ENCODE data around the gene CYP46A1. TPM values are rescaled to one million over a fixed set of nuclear protein-coding genes. Genes with fewer than 3 reads are reported as not detected.

The CYP46A1 gene
- polyA plus RNA-seq, 2 of the 4 experiments (the other 2 are of a cell fraction): 0.06 to 0.13 TPM

DNA sequence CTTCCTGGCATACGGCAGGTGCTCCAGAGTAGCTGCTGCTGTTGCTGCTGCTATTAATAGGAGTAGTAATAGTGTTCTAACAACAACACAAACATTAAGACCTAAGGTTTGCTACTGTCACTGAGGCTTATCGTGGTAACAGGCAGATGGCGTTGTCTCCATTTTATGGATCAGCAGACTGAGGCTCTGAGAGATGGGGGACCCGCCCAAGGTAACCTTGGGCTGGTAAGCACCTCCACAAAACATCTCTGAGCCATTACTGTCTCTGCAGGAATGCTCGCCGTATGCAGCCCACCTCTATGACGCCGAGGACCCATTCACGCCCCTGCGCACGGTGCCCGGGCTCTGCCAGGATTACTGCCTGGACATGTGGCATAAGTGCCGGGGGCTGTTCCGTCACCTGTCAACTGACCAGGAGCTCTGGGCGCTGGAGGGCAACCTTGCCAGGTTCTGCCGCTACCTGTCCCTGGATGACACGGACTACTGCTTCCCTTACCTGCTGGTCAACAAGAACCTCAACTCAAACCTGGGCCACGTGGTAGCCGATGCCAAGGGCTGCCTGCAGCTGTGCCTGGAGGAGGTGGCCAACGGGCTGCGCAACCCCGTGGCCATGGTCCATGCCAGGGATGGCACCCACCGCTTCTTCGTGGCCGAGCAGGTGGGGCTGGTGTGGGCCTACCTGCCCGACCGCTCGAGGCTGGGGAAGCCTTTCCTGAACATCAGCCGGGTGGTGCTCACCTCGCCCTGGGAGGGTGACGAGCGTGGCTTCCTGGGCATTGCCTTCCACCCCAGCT lies 31.9 kb upstream of the CYP46A1 start:
- H3K27ac ChIP-seq: no peak overlapping the region
- no peak overlapping the region for H3K4me3 ChIP-seq
- DNase-seq (ENCODE audit: low read depth in 1 of 2, low spot score in 1 of 2) (no peak), FAIRE-seq (no peak), ATAC-seq (no peak)
- POLR2A ChIA-PET: no interaction called here
- CTCF ChIA-PET: interaction anchor here (1.1 kb wide), 1 partner anchor 9 kb away, joined by 3 read pairs; no protein-coding TSS in a partner anchor
- peaks cover 2% of the 10 kb centered on the region; the same call in 1 of the 3 replicates for H3K4me1 ChIP-seq
- 87% methylated on average over 21 of the region's 32 CpGs for WGBS (ENCODE audit: missing lambda C conversion rate)
- TF ChIP-seq, protein P1, sequence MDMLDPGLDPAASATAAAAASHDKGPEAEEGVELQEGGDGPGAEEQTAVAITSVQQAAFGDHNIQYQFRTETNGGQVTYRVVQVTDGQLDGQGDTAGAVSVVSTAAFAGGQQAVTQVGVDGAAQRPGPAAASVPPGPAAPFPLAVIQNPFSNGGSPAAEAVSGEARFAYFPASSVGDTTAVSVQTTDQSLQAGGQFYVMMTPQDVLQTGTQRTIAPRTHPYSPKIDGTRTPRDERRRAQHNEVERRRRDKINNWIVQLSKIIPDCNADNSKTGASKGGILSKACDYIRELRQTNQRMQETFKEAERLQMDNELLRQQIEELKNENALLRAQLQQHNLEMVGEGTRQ (IDR thresholded peaks at IDR 0.05): no peak
- TF ChIP-seq EHMT2 (IDR thresholded peaks at IDR 0.05; ENCODE audit: low read depth): no peak
- no peak for TF ChIP-seq ZNF302 (CRISPR knock-in tag; IDR thresholded peaks at IDR 0.05)
- TF ChIP-seq BHLHE40 (IDR thresholded peaks at IDR 0.05; ENCODE audit: low read depth, low read length): no peak
- TF ChIP-seq, protein P2, sequence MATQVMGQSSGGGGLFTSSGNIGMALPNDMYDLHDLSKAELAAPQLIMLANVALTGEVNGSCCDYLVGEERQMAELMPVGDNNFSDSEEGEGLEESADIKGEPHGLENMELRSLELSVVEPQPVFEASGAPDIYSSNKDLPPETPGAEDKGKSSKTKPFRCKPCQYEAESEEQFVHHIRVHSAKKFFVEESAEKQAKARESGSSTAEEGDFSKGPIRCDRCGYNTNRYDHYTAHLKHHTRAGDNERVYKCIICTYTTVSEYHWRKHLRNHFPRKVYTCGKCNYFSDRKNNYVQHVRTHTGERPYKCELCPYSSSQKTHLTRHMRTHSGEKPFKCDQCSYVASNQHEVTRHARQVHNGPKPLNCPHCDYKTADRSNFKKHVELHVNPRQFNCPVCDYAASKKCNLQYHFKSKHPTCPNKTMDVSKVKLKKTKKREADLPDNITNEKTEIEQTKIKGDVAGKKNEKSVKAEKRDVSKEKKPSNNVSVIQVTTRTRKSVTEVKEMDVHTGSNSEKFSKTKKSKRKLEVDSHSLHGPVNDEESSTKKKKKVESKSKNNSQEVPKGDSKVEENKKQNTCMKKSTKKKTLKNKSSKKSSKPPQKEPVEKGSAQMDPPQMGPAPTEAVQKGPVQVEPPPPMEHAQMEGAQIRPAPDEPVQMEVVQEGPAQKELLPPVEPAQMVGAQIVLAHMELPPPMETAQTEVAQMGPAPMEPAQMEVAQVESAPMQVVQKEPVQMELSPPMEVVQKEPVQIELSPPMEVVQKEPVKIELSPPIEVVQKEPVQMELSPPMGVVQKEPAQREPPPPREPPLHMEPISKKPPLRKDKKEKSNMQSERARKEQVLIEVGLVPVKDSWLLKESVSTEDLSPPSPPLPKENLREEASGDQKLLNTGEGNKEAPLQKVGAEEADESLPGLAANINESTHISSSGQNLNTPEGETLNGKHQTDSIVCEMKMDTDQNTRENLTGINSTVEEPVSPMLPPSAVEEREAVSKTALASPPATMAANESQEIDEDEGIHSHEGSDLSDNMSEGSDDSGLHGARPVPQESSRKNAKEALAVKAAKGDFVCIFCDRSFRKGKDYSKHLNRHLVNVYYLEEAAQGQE (IDR thresholded peaks at IDR 0.05): no peak
- TF ChIP-seq HOXA7 (CRISPR knock-in tag; IDR thresholded peaks at IDR 0.05): no peak
- no peak for TF ChIP-seq FOSB (CRISPR knock-in tag; IDR thresholded peaks at IDR 0.05)
- TF ChIP-seq MYC (IDR thresholded peaks at IDR 0.05; ENCODE audit: borderline replicate concordance, low read length): no peak
- TF ChIP-seq ZSCAN20 (CRISPR knock-in tag; IDR thresholded peaks at IDR 0.05): no peak
- TF ChIP-seq JUN (IDR thresholded peaks at IDR 0.05): no peak
- TF ChIP-seq KDM1A (IDR thresholded peaks at IDR 0.05; ENCODE audit: low read depth): no peak
- TF ChIP-seq, protein P3, sequence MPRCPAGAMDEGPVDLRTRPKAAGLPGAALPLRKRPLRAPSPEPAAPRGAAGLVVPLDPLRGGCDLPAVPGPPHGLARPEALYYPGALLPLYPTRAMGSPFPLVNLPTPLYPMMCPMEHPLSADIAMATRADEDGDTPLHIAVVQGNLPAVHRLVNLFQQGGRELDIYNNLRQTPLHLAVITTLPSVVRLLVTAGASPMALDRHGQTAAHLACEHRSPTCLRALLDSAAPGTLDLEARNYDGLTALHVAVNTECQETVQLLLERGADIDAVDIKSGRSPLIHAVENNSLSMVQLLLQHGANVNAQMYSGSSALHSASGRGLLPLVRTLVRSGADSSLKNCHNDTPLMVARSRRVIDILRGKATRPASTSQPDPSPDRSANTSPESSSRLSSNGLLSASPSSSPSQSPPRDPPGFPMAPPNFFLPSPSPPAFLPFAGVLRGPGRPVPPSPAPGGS (IDR thresholded peaks at IDR 0.05): no peak
- TF ChIP-seq FOXS1 (CRISPR knock-in tag; IDR thresholded peaks at IDR 0.05): no peak
- TF ChIP-seq CBX2 (IDR thresholded peaks at IDR 0.05; ENCODE audit: borderline replicate concordance, low read depth): no peak
- TF ChIP-seq RFX5 (IDR thresholded peaks at IDR 0.05): no peak
- TF ChIP-seq, protein P4, sequence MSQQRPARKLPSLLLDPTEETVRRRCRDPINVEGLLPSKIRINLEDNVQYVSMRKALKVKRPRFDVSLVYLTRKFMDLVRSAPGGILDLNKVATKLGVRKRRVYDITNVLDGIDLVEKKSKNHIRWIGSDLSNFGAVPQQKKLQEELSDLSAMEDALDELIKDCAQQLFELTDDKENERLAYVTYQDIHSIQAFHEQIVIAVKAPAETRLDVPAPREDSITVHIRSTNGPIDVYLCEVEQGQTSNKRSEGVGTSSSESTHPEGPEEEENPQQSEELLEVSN (IDR thresholded peaks at IDR 0.05; ENCODE audit: borderline replicate concordance, low read depth): no peak
- H3K9me3 ChIP-seq: no peaks in the 10 kb centered on the region
- no peak overlapping the region for H3K4me2 ChIP-seq

DNA sequence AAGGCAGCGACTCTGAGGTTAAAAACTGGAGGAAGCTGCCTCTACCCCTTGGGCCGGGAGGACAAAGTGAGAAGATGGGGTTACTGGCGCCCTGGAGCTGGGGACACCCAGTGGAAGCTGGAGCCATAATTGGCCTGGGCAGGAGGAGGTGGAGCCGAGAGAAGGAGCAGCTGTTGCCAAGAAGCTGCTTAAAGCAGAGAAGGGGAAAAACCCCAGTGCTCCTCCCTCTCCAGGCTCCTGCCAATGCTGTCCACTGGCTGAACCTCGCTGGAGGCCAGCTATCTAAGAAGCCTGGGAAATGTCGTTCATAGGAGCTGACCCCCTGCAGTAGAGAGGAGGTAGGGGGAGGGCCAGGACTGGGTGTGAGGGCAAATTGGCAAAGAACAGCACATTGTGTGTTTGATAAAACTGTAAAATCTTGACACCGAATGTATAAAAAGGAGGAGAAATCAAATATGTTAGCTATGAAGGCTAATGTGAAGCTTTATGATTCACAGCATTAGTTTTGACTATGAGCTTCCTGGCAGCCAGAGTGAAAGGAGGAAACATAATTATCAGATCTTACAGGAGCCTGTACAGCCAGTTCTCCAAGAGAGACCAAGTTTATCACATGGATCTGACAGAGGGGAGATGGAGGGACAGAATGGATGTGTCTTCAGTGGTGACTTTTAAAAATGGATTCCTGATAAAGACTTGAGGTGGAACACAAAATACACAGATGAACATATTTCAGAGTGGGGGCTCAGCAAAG lies 29.7 kb upstream of the CYP46A1 start:
- DNase-seq (ENCODE audit: low read depth in 1 of 2, low spot score in 1 of 2) (peak; percentile 33 to 55), FAIRE-seq (no peak), ATAC-seq (peak; percentile 57 to 85; a peak in 5 of 6 replicates)
- 36% methylated on average over 7 of the region's 7 CpGs for WGBS (ENCODE audit: missing lambda C conversion rate)
- no peak overlapping the region for H3K4me2 ChIP-seq
- H3K27ac ChIP-seq: no peak overlapping the region
- H3K4me1 ChIP-seq: peaks cover 2% of the 10 kb centered on the region; the same call in 1 of the 3 replicates
- no peaks in the 10 kb centered on the region for H3K9me3 ChIP-seq
- no peak for TF ChIP-seq NR3C1 (IDR thresholded peaks at IDR 0.05)
- no peak for TF ChIP-seq POLR2A (IDR thresholded peaks at IDR 0.05; ENCODE audit: low read length)
- TF ChIP-seq RFX5 (IDR thresholded peaks at IDR 0.05): no peak
- TF ChIP-seq SMC3 (IDR thresholded peaks at IDR 0.05): no peak
- no peak for TF ChIP-seq KDM5A (IDR thresholded peaks at IDR 0.05)
- TF ChIP-seq PHF8 (IDR thresholded peaks at IDR 0.05; ENCODE audit: borderline replicate concordance, low read depth): no peak
- TF ChIP-seq GATA3 (IDR thresholded peaks at IDR 0.05; ENCODE audit: borderline replicate concordance): no peak
- TF ChIP-seq KDM1A (IDR thresholded peaks at IDR 0.05; ENCODE audit: low read depth): no peak
- POLR2A ChIA-PET: no interaction called here
- CTCF ChIA-PET: interaction anchor here (0.7 to 3.4 kb wide), 7 partner anchors 9 to 130 kb away, joined by 3 to 10 read pairs (median 5); no protein-coding TSS in a partner anchor
- H3K4me3 ChIP-seq: no peak overlapping the region
